HepG2 (cell line): ENCODE results near the gene TBL3. TPM values are rescaled to one million over a fixed set of nuclear protein-coding genes. Genes with fewer than 3 reads are reported as not detected.
"Not testable (repeated sequence)": the region's sequence is repeated elsewhere in the genome, so short reads cannot be mapped to it uniquely, and the experiment has no call there.

Experiments used
- ATAC-seq: fragments of 200-7000 bp; cut with Tn5 transposase; 3 replicates; pipeline ENCODE4 v1.9.1; 2020; ENCODE audit warnings: mild to moderate bottlenecking, moderate library complexity
- BruUV-seq: library from RNA; stranded (reverse); fragments of 400-500 nt; replicated peaks from 2 replicates; lab custom pipeline; 2021; lab: Mats Ljungman, UMichigan
- CTCF ChIA-PET: fragments of 300-600 bp; formaldehyde crosslinking; extraction: SDS; loops from one replicate; lab custom pipeline; 2021; ENCODE audit warnings: low total read pairs, inconsistent platforms, low intra/inter-chr PET ratio; lab: Yijun Ruan, JAX
- POLR2A ChIA-PET: fragments of 350-600 bp; sonication (Branson Sonifier 250); formaldehyde crosslinking; loops from one replicate; lab custom pipeline; 2020; ENCODE audit warnings: antibody characterized with exemption, inconsistent platforms; lab: Yijun Ruan, JAX
- DNase-seq: peaks from one replicate; pipeline ENCODE4 v3.0.0-alpha.2; 2015; ENCODE audit warnings: low spot score
- FAIRE-seq: peaks from 3 replicates; lab custom pipeline; 2011; peaks lifted over from hg19 to GRCh38; lab: Jason Lieb, UNC
- H2AFZ ChIP-seq: one replicate; pipeline ENCODE4 v1.6.1; 2011; ENCODE audit warnings: low read length, inconsistent platforms
- H3K27ac ChIP-seq: fragments of 300-600 bp; 3 replicates; pipeline ENCODE4 v1.8.0; 2011; ENCODE audit warnings: mixed run types, mild to moderate bottlenecking, mixed read lengths, low read length, inconsistent platforms; ENCODE audit not compliant: insufficient read depth; ENCODE audit errors: extremely low read length
- H3K27me3 ChIP-seq, 2 experiments: fragments of 200-600 bp in 1 of 2; 2 replicates in 1 of 2; 3 replicates in 1 of 2; pipeline versions ENCODE4 v1.6.0 to v1.8.0; 2011; ENCODE audit warnings: low read length in 2 of 2, mild to moderate bottlenecking in 2 of 2, moderate library complexity in 2 of 2, inconsistent platforms in 1 of 2; ENCODE audit not compliant: insufficient read depth in 2 of 2, control insufficient read depth in 1 of 2
- H3K36me3 ChIP-seq, 2 experiments: fragments of 200-600 bp in 1 of 2; replicated peaks in 1 of 2; 2 replicates in 1 of 2; 3 replicates in 1 of 2; pipeline versions ENCODE4 v1.5.1 to v1.8.0; 2011; ENCODE audit warnings: low read length in 2 of 2, inconsistent platforms in 1 of 2; ENCODE audit not compliant: insufficient read depth in 2 of 2, control insufficient read depth in 1 of 2
- H3K4me1 ChIP-seq: 2 replicates; pipeline ENCODE4 v1.5.1; 2012; ENCODE audit warnings: low read length, inconsistent platforms; ENCODE audit not compliant: insufficient read depth
- H3K4me2 ChIP-seq: 2 replicates; pipeline ENCODE4 v1.6.0; 2011; ENCODE audit warnings: low read depth, low read length, inconsistent platforms
- H3K4me3 ChIP-seq, 3 experiments: fragments of 200-600 bp in 1 of 3; sonication (generic), shearing (Covaris generic) in 1 of 3; replicated peaks in 1 of 3; 2 replicates each; pipeline ENCODE4 v1.5.1; 2011 to 2016; ENCODE audit warnings: low read length in 3 of 3, inconsistent platforms in 2 of 3, low read depth in 2 of 3, mild to moderate bottlenecking in 2 of 3, control low read depth in 1 of 3, mixed read lengths in 1 of 3; ENCODE audit not compliant: insufficient read depth in 1 of 3
- H3K79me2 ChIP-seq: one replicate; pipeline ENCODE4 v1.6.1; 2011; ENCODE audit warnings: low read length, inconsistent platforms; ENCODE audit not compliant: insufficient read depth
- H3K9ac ChIP-seq: 2 replicates; pipeline ENCODE4 v1.6.0; 2011; ENCODE audit warnings: mild to moderate bottlenecking, low read depth, low read length, inconsistent platforms; ENCODE audit not compliant: insufficient read depth
- H3K9me3 ChIP-seq: 2 replicates; pipeline ENCODE4 v1.5.1; 2012; ENCODE audit warnings: mild to moderate bottlenecking, low read length
- H4K20me1 ChIP-seq: 2 replicates; pipeline ENCODE4 v1.6.0; 2011; ENCODE audit warnings: inconsistent platforms, mild to moderate bottlenecking, low read length, moderate library complexity; ENCODE audit not compliant: insufficient read depth
- DRAP1 ChIP-seq: IDR thresholded peaks from 2 replicates; pipeline ENCODE4 v1.6.1; 2016; ENCODE audit warnings: missing genetic modification reagents, missing compliant biosample characterization
- NFYB ChIP-seq: sonication (generic); formaldehyde crosslinking; IDR thresholded peaks from 2 replicates; pipeline ENCODE4 v1.4.0; 2020; ENCODE audit warnings: missing genetic modification reagents
- NFYC ChIP-seq: IDR thresholded peaks from 2 replicates; pipeline ENCODE4 v1.6.1; 2016; ENCODE audit warnings: missing genetic modification reagents, missing compliant biosample characterization
- POLR2A ChIP-seq, 2 experiments: IDR thresholded peaks; 2 replicates each; pipeline ENCODE4 v1.6.1; 2011; ENCODE audit warnings: low read depth in 2 of 2, low read length in 2 of 2, mild to moderate bottlenecking in 1 of 2, moderate library complexity in 1 of 2; ENCODE audit not compliant: insufficient read depth in 1 of 2
- POLR2AphosphoS5 ChIP-seq: IDR thresholded peaks from 2 replicates; pipeline ENCODE4 v1.6.1; 2012; ENCODE audit warnings: low read depth, low read length
- POLR2G ChIP-seq: fragments of 200-400 bp; formaldehyde crosslinking; IDR thresholded peaks from 2 replicates; pipeline ENCODE4 v1.6.1; 2018; ENCODE audit warnings: mild to moderate bottlenecking, low read depth, low read length, moderate library complexity
- RBFOX2 ChIP-seq: fragments of 200-400 bp; formaldehyde crosslinking; IDR thresholded peaks from 2 replicates; pipeline ENCODE4 v1.6.1; 2017; ENCODE audit warnings: low read depth, mild to moderate bottlenecking, low read length
- SP1 ChIP-seq, 2 experiments: fragments of 450-650 bp in 1 of 2; sonication (generic) in 1 of 2; formaldehyde crosslinking in 1 of 2; IDR thresholded peaks; 2 replicates each; pipeline versions ENCODE4 v1.4.0 to v1.6.1; 2016 to 2020; ENCODE audit warnings: missing genetic modification reagents in 1 of 2
- THAP11 ChIP-seq: IDR thresholded peaks from 2 replicates; pipeline ENCODE4 v1.6.1; 2016; ENCODE audit warnings: missing biosample characterization, missing genetic modification reagents
- ZBTB33 ChIP-seq: sonication (generic); formaldehyde crosslinking; IDR thresholded peaks from 2 replicates; pipeline ENCODE4 v1.4.0; 2020; ENCODE audit warnings: missing genetic modification reagents
- WGBS: methylation state at CpG from one replicate; pipeline ENCODE4 v1.1.6; 2017; ENCODE audit warnings: low lambda C conversion rate; 5-methylcytosine and 5-hydroxymethylcytosine counted together
- in situ Hi-C: cut with HindIII; loops from 2 replicates; pipeline ENCODE4 v1.10.0; 2017; ENCODE audit warnings: low pct_unique_long_range_greater_than_20kb; ENCODE audit not compliant: extremely low pct_ligation_motif_present
- intact Hi-C: fragments of 100-400 bp; cut with micrococcal nuclease; formaldehyde crosslinking; loops from one replicate; pipeline ENCODE4 v1.10.0; 2022; ENCODE audit not compliant: unreplicated experiment
- polyA plus RNA-seq, 8 experiments: library from polyadenylated mRNA; depleted of rRNA in 3 of 8; stranded (reverse) in 7 of 8; unstranded in 1 of 8; fragments of >200 nt; fragmentation: Illumina TruSeq in 4 of 8; extraction: Trizol in 4 of 8; gene quantifications; 2 replicates each; pipeline versions ENCODE4 v1.2.1 to v1.2.3, GENCODE V29; 2011 to 2016; ENCODE audit warnings: low read depth in 4 of 8, missing spikeins in 1 of 8, mixed read lengths in 1 of 8; ENCODE audit not compliant: insufficient read depth in 1 of 8
- total RNA-seq, 5 experiments: library from RNA; depleted of rRNA; stranded (reverse); fragments of >200 nt; fragmentation: Illumina TruSeq; extraction: Trizol; gene quantifications; 2 replicates each; pipeline ENCODE4 v1.2.3, GENCODE V29; 2016; ENCODE audit warnings: low read depth in 1 of 5

The TBL3 gene
- total and polyA plus RNA-seq, 2 of the 13 experiments (the other 11 are each of a cell fraction or from before 2014, with no cell fraction given): 16.8 to 38.0 TPM

- H3K9me3 ChIP-seq; H3K36me3 ChIP-seq; CTCF ChIA-PET; H2AFZ ChIP-seq; DNase-seq; FAIRE-seq; H3K9ac ChIP-seq; H3K27ac ChIP-seq; in situ Hi-C loops; H3K4me2 ChIP-seq; BruUV-seq; ATAC-seq; H3K4me3 ChIP-seq; TF ChIP-seq SP1 (IDR thresholded peaks at IDR 0.05): not testable (repeated sequence)
- TF ChIP-seq POLR2AphosphoS5 (peak; percentile 66), NFYC (CRISPR knock-in tag) (peak; percentile 77), ZBTB33 (CRISPR knock-in tag) (peak; percentile 88), RBFOX2 (0 out of 2 replicates have a peak, but pooled peaks have one; percentile 19), SP1 (CRISPR knock-in tag; IDR thresholded peaks at IDR 0.05) (peak; percentile 40; the same call in 1 of the 2 replicates), DRAP1 (CRISPR knock-in tag) (peak; percentile 46; the same call in 1 of the 2 replicates), POLR2A (IDR thresholded peaks at IDR 0.05; ENCODE audit: insufficient read depth in 1 of 2, low read depth in 2 of 2, low read length in 2 of 2) (peak; percentile 66 to 85), NFYB (CRISPR knock-in tag) (peak; percentile 79), POLR2G (peak; percentile 41; the same call in 1 of the 2 replicates), THAP11 (0 out of 2 replicates have a peak, but pooled peaks have one; percentile 28)
- peaks cover 3 to 18% of the 10 kb centered on the region in 2 experiments; a peak in 4 of 5 replicates for H3K27me3 ChIP-seq
- POLR2A ChIA-PET: interaction anchor here (1.1 to 7.4 kb wide), 5 partner anchors 9 to 27 kb away, joined by 3 to 139 read pairs (median 5); partner anchors contain the start of genes MSRB1, RNF151 and TBL3
- H3K4me1 ChIP-seq: peaks cover 47% of the 10 kb centered on the region
- 84% methylated on average over 21 of the region's 22 CpGs for WGBS
- peaks cover 13% of the 10 kb centered on the region for H3K79me2 ChIP-seq
- intact Hi-C loops: loop anchor here (2.0 kb wide), 1 partner anchor 17 kb away; no protein-coding TSS in a partner anchor
- peaks cover 16% of the 10 kb centered on the region for H4K20me1 ChIP-seq
Measured at GRCh38 chr16:1957434-1958142, 14.3 kb upstream of the TBL3 start.
